Measurements from ENCODE around the gene GOLPH3.

Gene GOLPH3

GRCh38 chr5:32170303-32171151 is 3.6 kb downstream of the GOLPH3 start:
- no peak for DNase-seq (ENCODE audit: low read depth)

- no peak for DNase-seq (ENCODE audit: low read depth)
Measured at GRCh38 chr5:32168460-32169033, 5.6 kb downstream of the GOLPH3 start.

GRCh38 chr5:32165597-32165996 is 8.5 kb downstream of the GOLPH3 start:
- DNase-seq (ENCODE audit: low read depth), result no peak

- DNase-seq (ENCODE audit: low read depth), result no peak
Measured at GRCh38 chr5:32163785-32164184, 10.3 kb downstream of the GOLPH3 start.

GRCh38 chr5:32163053-32163452 is 11.1 kb downstream of the GOLPH3 start:
- no peak for DNase-seq (ENCODE audit: low read depth)

GRCh38 chr5:32160228-32160627 is 13.9 kb downstream of the GOLPH3 start:
- DNase-seq (ENCODE audit: low read depth), result no peak

GRCh38 chr5:32159328-32160072 is 14.6 kb downstream of the GOLPH3 start:
- no peak for DNase-seq (ENCODE audit: low read depth)

GRCh38 chr5:32158679-32158975 is 15.5 kb downstream of the GOLPH3 start:
- no peak for DNase-seq (ENCODE audit: low read depth)

- no peak for DNase-seq (ENCODE audit: low read depth)
Measured at GRCh38 chr5:32157078-32157477, 17.0 kb downstream of the GOLPH3 start.

GRCh38 chr5:32156635-32157034 is 17.5 kb downstream of the GOLPH3 start:
- DNase-seq (ENCODE audit: low read depth), result no peak

GRCh38 chr5:32155211-32155610 is 18.9 kb downstream of the GOLPH3 start:
- DNase-seq (ENCODE audit: low read depth), result no peak

GRCh38 chr5:32153723-32154122 is 20.4 kb downstream of the GOLPH3 start:
- no peak for DNase-seq (ENCODE audit: low read depth)

- DNase-seq (ENCODE audit: low read depth), result no peak
Measured at GRCh38 chr5:32151198-32151597, 22.9 kb downstream of the GOLPH3 start.

GRCh38 chr5:32150366-32150765 is 23.8 kb downstream of the GOLPH3 start:
- no peak for DNase-seq (ENCODE audit: low read depth)

GRCh38 chr5:32147959-32148358 is 26.2 kb downstream of the GOLPH3 start:
- no peak for DNase-seq (ENCODE audit: low read depth)

GRCh38 chr5:32147236-32147635 is 26.9 kb downstream of the GOLPH3 start:
- DNase-seq (ENCODE audit: low read depth), result no peak

- DNase-seq (ENCODE audit: low read depth), result no peak
Measured at GRCh38 chr5:32145378-32145777, 28.7 kb downstream of the GOLPH3 start.

- no peak for DNase-seq (ENCODE audit: low read depth)
Measured at GRCh38 chr5:32144378-32145207, 29.5 kb downstream of the GOLPH3 start.

- no peak for DNase-seq (ENCODE audit: low read depth)
Measured at GRCh38 chr5:32143617-32144377, 30.3 kb downstream of the GOLPH3 start.

GRCh38 chr5:32138839-32139493 is 35.2 kb downstream of the GOLPH3 start:
- peak; percentile 51 for DNase-seq (ENCODE audit: low read depth)

- DNase-seq (ENCODE audit: low read depth), result no peak
Measured at GRCh38 chr5:32136342-32136741, 37.8 kb downstream of the GOLPH3 start.
